IMR-90 (cell line): Measurements from ENCODE around the gene AIF1. TPM values are rescaled to one million over a fixed set of nuclear protein-coding genes. Genes with fewer than 3 reads are reported as not detected.

Experiments used
- ATAC-seq: fragments of 200-7000 bp; cut with Tn5 transposase; 2 replicates; pipeline ENCODE4 v1.9.1; 2020; ENCODE audit warnings: low read depth, mild to moderate bottlenecking, moderate library complexity
- BruUV-seq: library from RNA; stranded (reverse); fragments of 400-500 nt; replicated peaks from 2 replicates; lab custom pipeline; 2021; lab: Mats Ljungman, UMichigan
- CTCF ChIA-PET: fragments of 300-600 bp; formaldehyde crosslinking; extraction: SDS; loops from one replicate; lab custom pipeline; 2021; ENCODE audit warnings: antibody characterized with exemption; lab: Yijun Ruan, JAX
- POLR2A ChIA-PET: fragments of 300-600 bp; sonication (Branson Sonifier 250); formaldehyde crosslinking; loops from one replicate; lab custom pipeline; 2022; ENCODE audit warnings: antibody characterized with exemption; ENCODE audit not compliant: unreplicated experiment; lab: Charles Lee
- DNase-seq: peaks from one replicate; pipeline ENCODE4 v3.0.0; 2013
- H2AFZ ChIP-seq: replicated peaks from 2 replicates; pipeline ENCODE3; 2013; ENCODE audit warnings: low read length, mild to moderate bottlenecking; ENCODE audit not compliant: poor library complexity
- H2AK5ac ChIP-seq: 2 replicates; pipeline ENCODE4 v1.6.1; 2013; ENCODE audit warnings: low read depth, low read length, inconsistent platforms
- H2AK9ac ChIP-seq: replicated peaks from 2 replicates; pipeline ENCODE3; 2013; ENCODE audit warnings: mild to moderate bottlenecking, low read depth, low read length, moderate library complexity; ENCODE audit not compliant: poor library complexity
- H2BK120ac ChIP-seq: 2 replicates; pipeline ENCODE4 v1.6.1; 2013; ENCODE audit warnings: low read depth, low read length, inconsistent platforms
- H2BK15ac ChIP-seq: 3 replicates; pipeline ENCODE4 v1.6.1; 2013; ENCODE audit warnings: low read depth, low read length, inconsistent platforms
- H2BK20ac ChIP-seq: 2 replicates; pipeline ENCODE4 v1.6.1; 2013; ENCODE audit warnings: low read depth, mild to moderate bottlenecking, inconsistent platforms, low read length, moderate library complexity
- H2BK5ac ChIP-seq: 2 replicates; pipeline ENCODE4 v1.6.1; 2013; ENCODE audit warnings: mild to moderate bottlenecking, low read depth, low read length, inconsistent platforms; ENCODE audit not compliant: poor library complexity, severe bottlenecking
- H3K14ac ChIP-seq: replicated peaks from 2 replicates; pipeline ENCODE4 v1.6.1; 2013; ENCODE audit warnings: low read depth, low read length, inconsistent platforms
- H3K18ac ChIP-seq: 2 replicates; pipeline ENCODE4 v1.6.1; 2013; ENCODE audit warnings: low read depth, low read length, control low read depth
- H3K23ac ChIP-seq: 2 replicates; pipeline ENCODE4 v1.6.1; 2013; ENCODE audit warnings: low read depth, low read length, inconsistent platforms
- H3K27ac ChIP-seq: 2 replicates; pipeline ENCODE4 v1.5.1; 2013; ENCODE audit warnings: mild to moderate bottlenecking, control low read depth, low read length; ENCODE audit not compliant: insufficient read depth
- H3K27me3 ChIP-seq: 2 replicates; pipeline ENCODE4 v1.6.1; 2013; ENCODE audit warnings: low read length; ENCODE audit not compliant: control insufficient read depth, insufficient read depth
- H3K36me3 ChIP-seq: 2 replicates; pipeline ENCODE4 v1.6.1; 2013; ENCODE audit warnings: low read length, mixed read lengths; ENCODE audit not compliant: control insufficient read depth, insufficient read depth
- H3K4ac ChIP-seq: 2 replicates; pipeline ENCODE4 v1.6.1; 2013; ENCODE audit warnings: low read depth, low read length, inconsistent platforms
- H3K4me1 ChIP-seq: 2 replicates; pipeline ENCODE4 v1.6.1; 2013; ENCODE audit warnings: low read length, mixed read lengths; ENCODE audit not compliant: control insufficient read depth, insufficient read depth
- H3K4me2 ChIP-seq: 2 replicates; pipeline ENCODE4 v1.6.1; 2013; ENCODE audit warnings: low read depth, mild to moderate bottlenecking, control low read depth, low read length, moderate library complexity
- H3K4me3 ChIP-seq: 2 replicates; pipeline ENCODE4 v1.5.1; 2013; ENCODE audit warnings: low read depth, mild to moderate bottlenecking, control low read depth, low read length, moderate library complexity; ENCODE audit not compliant: insufficient read depth
- H3K56ac ChIP-seq: 2 replicates; pipeline ENCODE4 v1.6.1; 2013; ENCODE audit warnings: low read length, inconsistent platforms; ENCODE audit not compliant: insufficient read depth; ENCODE audit errors: extremely low read depth
- H3K79me1 ChIP-seq, 2 experiments: 2 replicates each; pipeline ENCODE4 v1.6.1; 2013; ENCODE audit warnings: low read length in 2 of 2, inconsistent platforms in 1 of 2, low read depth in 1 of 2
- H3K9ac ChIP-seq: 2 replicates; pipeline ENCODE4 v1.6.1; 2013; ENCODE audit warnings: low read depth, low read length, control low read depth
- H3K9me1 ChIP-seq: 2 replicates; pipeline ENCODE4 v1.6.1; 2013; ENCODE audit warnings: low read length, inconsistent platforms; ENCODE audit not compliant: insufficient read depth
- H3K9me3 ChIP-seq: 2 replicates; pipeline ENCODE4 v1.6.1; 2013; ENCODE audit warnings: low read length; ENCODE audit not compliant: control insufficient read depth, insufficient read depth
- H4K20me1 ChIP-seq: 2 replicates; pipeline ENCODE4 v1.6.1; 2013; ENCODE audit warnings: low read length, inconsistent platforms; ENCODE audit not compliant: insufficient read depth
- H4K5ac ChIP-seq: 2 replicates; pipeline ENCODE4 v1.6.1; 2013; ENCODE audit warnings: mild to moderate bottlenecking, low read depth, low read length, control low read depth
- H4K8ac ChIP-seq, 2 experiments: 2 replicates each; pipeline ENCODE4 v1.6.1; 2013; ENCODE audit warnings: low read depth in 2 of 2, low read length in 2 of 2, control low read depth in 1 of 2, inconsistent platforms in 1 of 2
- H4K91ac ChIP-seq: 2 replicates; pipeline ENCODE4 v1.6.1; 2013; ENCODE audit warnings: low read depth, low read length, inconsistent platforms; ENCODE audit not compliant: insufficient read depth
- BHLHE40 ChIP-seq: fragments of 150-350 bp; IDR thresholded peaks from 2 replicates; pipeline ENCODE4 v1.6.1; 2016; ENCODE audit warnings: mild to moderate bottlenecking, low read depth, low read length
- CEBPB ChIP-seq: IDR thresholded peaks from 2 replicates; pipeline ENCODE4 v1.6.1; 2012; ENCODE audit warnings: low read depth, low read length, improper control_type of control experiment
- CHD1 ChIP-seq: IDR thresholded peaks from 2 replicates; pipeline ENCODE4 v1.6.1; 2012; ENCODE audit warnings: low read depth, low read length, improper control_type of control experiment
- CTCF ChIP-seq: conservative IDR thresholded peaks from 2 replicates; pipeline ENCODE4 v1.5.1; 2012; ENCODE audit warnings: mild to moderate bottlenecking, low read depth, low read length, improper control_type of control experiment
- ELK1 ChIP-seq: fragments of 150-350 bp; IDR thresholded peaks from 2 replicates; pipeline ENCODE4 v1.6.1; 2016; ENCODE audit warnings: low read depth, mild to moderate bottlenecking, low read length, moderate library complexity, borderline replicate concordance
- FOS ChIP-seq: fragments of 150-350 bp; IDR thresholded peaks from 2 replicates; pipeline ENCODE4 v1.6.1; 2016; ENCODE audit warnings: low read depth, low read length
- MAFK ChIP-seq: IDR thresholded peaks from 2 replicates; pipeline ENCODE4 v1.6.1; 2012; ENCODE audit warnings: low read depth, low read length, improper control_type of control experiment
- MAZ ChIP-seq: IDR thresholded peaks from 2 replicates; pipeline ENCODE4 v1.6.1; 2012; ENCODE audit warnings: low read depth, mild to moderate bottlenecking, low read length, improper control_type of control experiment, moderate library complexity, borderline replicate concordance
- MXI1 ChIP-seq: IDR thresholded peaks from 2 replicates; pipeline ENCODE4 v1.6.1; 2012; ENCODE audit warnings: low read depth, mild to moderate bottlenecking, low read length, moderate library complexity, borderline replicate concordance
- NFE2L2 ChIP-seq: fragments of 150-350 bp; IDR thresholded peaks from 2 replicates; pipeline ENCODE4 v1.6.1; 2016; ENCODE audit warnings: low read depth, mild to moderate bottlenecking, low read length
- POLR2A ChIP-seq: IDR thresholded peaks from 2 replicates; pipeline ENCODE4 v1.6.1; 2012; ENCODE audit warnings: mild to moderate bottlenecking, low read depth, low read length
- RAD21 ChIP-seq: IDR thresholded peaks from 2 replicates; pipeline ENCODE4 v1.6.1; 2012; ENCODE audit warnings: low read length, improper control_type of control experiment
- RCOR1 ChIP-seq: IDR thresholded peaks from 2 replicates; pipeline ENCODE4 v1.6.1; 2012; ENCODE audit warnings: mild to moderate bottlenecking, low read length, improper control_type of control experiment; ENCODE audit not compliant: insufficient replicate concordance
- RFX5 ChIP-seq: IDR thresholded peaks from 2 replicates; pipeline ENCODE4 v1.8.0; 2012; ENCODE audit warnings: low read depth, mild to moderate bottlenecking, low read length, moderate library complexity
- SMC3 ChIP-seq: fragments of 150-350 bp; IDR thresholded peaks from 2 replicates; pipeline ENCODE4 v1.6.1; 2016; ENCODE audit warnings: low read depth, mild to moderate bottlenecking, antibody characterized with exemption, low read length, moderate library complexity
- WGBS, 2 experiments: methylation state at CpG; one replicate each; pipeline versions ENCODE4 v1.1.5 to v1.1.7; 2013; ENCODE audit warnings: missing lambda C conversion rate in 2 of 2; ENCODE audit not compliant: insufficient read length in 1 of 2; ENCODE audit errors: extremely low coverage in 2 of 2; 5-methylcytosine and 5-hydroxymethylcytosine counted together
- dilution Hi-C: fragments of 300-500 bp; cut with HindIII; formaldehyde crosslinking; loops from one replicate; pipeline ENCODE4 v1.14.3; 2018; ENCODE audit warnings: low sequenced_read_pairs; ENCODE audit not compliant: unreplicated experiment
- in situ Hi-C: fragments of 300-500 bp; cut with MboI; formaldehyde crosslinking; loops from 3 replicates; pipeline ENCODE4 v1.14.3; 2019; ENCODE audit warnings: low sequenced_read_pairs, inconsistent platforms, mixed read lengths
- intact Hi-C: fragments of 100-400 bp; cut with micrococcal nuclease; formaldehyde crosslinking; loops from 2 replicates; pipeline ENCODE4 v1.10.0; 2022
- polyA plus RNA-seq, 3 experiments: library from polyadenylated mRNA; depleted of rRNA; stranded (reverse); fragments of >200 nt; gene quantifications; 2 replicates each; pipeline ENCODE4 v1.2.3, GENCODE V29; 2012; ENCODE audit warnings: low replicate concordance in 1 of 3
- total RNA-seq: library from RNA; depleted of rRNA; stranded (reverse); fragments of >200 nt; gene quantifications from 2 replicates; pipeline ENCODE4 v1.2.3, GENCODE V29; 2012

Gene AIF1
- total and polyA plus RNA-seq, 2 of the 4 experiments (the other 2 are of a cell fraction), result not detected

GRCh38 chr6:31607317-31607716 lies 7.7 kb upstream of the AIF1 start:
- in situ Hi-C loops (no loop called here), intact Hi-C loops (no loop called here), dilution Hi-C loops (no loop called here)
- Histone ChIP-seq H3K4ac (no peak overlapping the region), H3K14ac (no peak overlapping the region), H2AK9ac (no peak overlapping the region), H3K4me1 (no peaks in the 10 kb centered on the region), H2BK120ac (no peak overlapping the region), H3K9ac (no peak overlapping the region), H4K8ac (no peak overlapping the region), H3K27ac (no peak overlapping the region), H2AFZ (no peak overlapping the region), H4K20me1 (no peaks in the 10 kb centered on the region), H3K23ac (no peak overlapping the region), H2BK20ac (no peak overlapping the region), H2BK15ac (no peak overlapping the region), H3K9me3 (no peaks in the 10 kb centered on the region), H3K4me2 (no peak overlapping the region), H3K36me3 (no peaks in the 10 kb centered on the region), H3K4me3 (no peak overlapping the region), H3K79me1 (no peaks in the 10 kb centered on the region), H3K27me3 (peaks cover 9% of the 10 kb centered on the region; the same call in 1 of the 2 replicates), H3K9me1 (no peaks in the 10 kb centered on the region), H4K5ac (no peak overlapping the region), H3K18ac (no peak overlapping the region), H4K91ac (no peak overlapping the region), H3K56ac (no peak overlapping the region), H2AK5ac (no peak overlapping the region), H2BK5ac (no peak overlapping the region)
- no peak for TF ChIP-seq CEBPB
- no peak for TF ChIP-seq NFE2L2
- no peak for TF ChIP-seq CTCF
- no peak for TF ChIP-seq RCOR1
- no peak for TF ChIP-seq RFX5
- TF ChIP-seq FOS, result no peak
- TF ChIP-seq CHD1, result no peak
- no peak for TF ChIP-seq ELK1
- TF ChIP-seq MAZ, result no peak
- no peak for TF ChIP-seq MXI1
- TF ChIP-seq MAFK, result no peak
- TF ChIP-seq BHLHE40, result no peak
- TF ChIP-seq RAD21, result no peak
- no peak for TF ChIP-seq SMC3
- no peak for TF ChIP-seq POLR2A
- no peak for DNase-seq
- 67% methylated on average over 1 of the region's 1 CpG; no CpG with 5 or more reads in 1 of the 2 experiments for WGBS, 2 experiments
- no peak for ATAC-seq
- no TSS peak for BruUV-seq
- ChIA-PET CTCF (interaction anchor here (0.6 kb wide), 1 partner anchor 170 kb away, joined by 4 read pairs; no protein-coding TSS in a partner anchor), POLR2A (interaction anchor here (0.6 kb wide), 1 partner anchor 188 kb away, joined by 3 read pairs; no protein-coding TSS in a partner anchor)
